Upper lobe of left lung (tissue), 4 donors: ENCODE data around the gene PTPRF.

Experiments used
- CTCF ChIP-seq, 6 experiments: fragments of 450-650 bp in 4 of 6; fragments of 200-600 bp in 2 of 6; sonication (generic) in 2 of 6; IDR thresholded peaks; one replicate each; pipeline ENCODE4 v1.5.1; 2016 to 2019; ENCODE audit warnings: antibody characterized with exemption in 6 of 6
- EP300 ChIP-seq, 4 donors: sonication (generic); formaldehyde crosslinking; IDR thresholded peaks; one replicate each; pipeline ENCODE4 v1.5.1; 2017; ENCODE audit warnings: antibody characterized with exemption in 4 of 4, control low read depth in 2 of 4
- POLR2A ChIP-seq, 4 donors: fragments of 450-650 bp; IDR thresholded peaks; one replicate each; pipeline ENCODE4 v1.5.1; 2016 to 2017; ENCODE audit warnings: antibody characterized with exemption in 4 of 4, mild to moderate bottlenecking in 2 of 4

GRCh38 chr1:43597028-43597427 lies 66.3 kb downstream of the PTPRF start:
- no peak for TF ChIP-seq CTCF (IDR thresholded peaks at IDR 0.05)
- no peak for TF ChIP-seq POLR2A (IDR thresholded peaks at IDR 0.05)
- no peak for TF ChIP-seq EP300 (IDR thresholded peaks at IDR 0.05)
